Karpas-422 (cell line): ENCODE data around the gene MSH3. TPM values are rescaled to one million over a fixed set of nuclear protein-coding genes. Genes with fewer than 3 reads are reported as not detected.

ENCODE experiments used
- DNase-seq: peaks from one replicate; pipeline ENCODE4 v3.0.0-alpha.2; 2015
- H2AFZ ChIP-seq: fragments of 200-600 bp; sonication (generic); 2 replicates; pipeline ENCODE4 v1.6.1; 2014; ENCODE audit warnings: antibody characterized with exemption, low read length, mixed read lengths
- H3K27ac ChIP-seq: fragments of 200-600 bp; sonication (generic); 2 replicates; pipeline ENCODE4 v1.5.1; 2014; ENCODE audit warnings: mild to moderate bottlenecking, low read length, moderate library complexity
- H3K27me3 ChIP-seq: fragments of 200-600 bp; sonication (generic); 2 replicates; pipeline ENCODE4 v1.6.1; 2014; ENCODE audit warnings: low read length, mixed read lengths
- H3K36me3 ChIP-seq: fragments of 200-600 bp; sonication (generic); 2 replicates; pipeline ENCODE4 v1.6.1; 2014; ENCODE audit warnings: low read length, mixed read lengths; ENCODE audit not compliant: insufficient read depth
- H3K4me1 ChIP-seq: fragments of 200-600 bp; sonication (generic); 2 replicates; pipeline ENCODE4 v1.6.1; 2014; ENCODE audit warnings: mild to moderate bottlenecking, low read length, mixed read lengths
- H3K4me2 ChIP-seq: fragments of 200-600 bp; sonication (generic); 2 replicates; pipeline ENCODE4 v1.6.1; 2014; ENCODE audit warnings: low read length, low read depth, mild to moderate bottlenecking; ENCODE audit not compliant: poor library complexity, severe bottlenecking
- H3K4me3 ChIP-seq: fragments of 200-600 bp; sonication (generic); 2 replicates; pipeline ENCODE4 v1.5.1; 2014; ENCODE audit warnings: mild to moderate bottlenecking, antibody characterized with exemption, low read length, mixed read lengths
- H3K79me2 ChIP-seq: fragments of 200-600 bp; sonication (generic); 2 replicates; pipeline ENCODE4 v1.6.1; 2014; ENCODE audit warnings: mild to moderate bottlenecking, low read length, mixed read lengths
- H3K9ac ChIP-seq: fragments of 200-600 bp; sonication (generic); 2 replicates; pipeline ENCODE4 v1.6.0; 2014; ENCODE audit warnings: low read length
- H3K9me2 ChIP-seq: fragments of 200-600 bp; sonication (generic), shearing (Covaris generic); replicated peaks from 2 replicates; pipeline ENCODE4 v1.6.0; 2014; ENCODE audit warnings: mild to moderate bottlenecking, low read length, moderate library complexity; ENCODE audit not compliant: insufficient read depth
- H3K9me3 ChIP-seq: fragments of 300-700, 200-600 bp; sonication (generic); 2 replicates; pipeline ENCODE4 v1.6.1; 2014; ENCODE audit warnings: low read length, mixed read lengths
- H4K20me1 ChIP-seq: fragments of 200-600 bp; sonication (generic); 2 replicates; pipeline ENCODE4 v1.6.1; 2014; ENCODE audit warnings: mild to moderate bottlenecking, antibody characterized with exemption, low read length, low read depth; ENCODE audit not compliant: insufficient read depth
- total RNA-seq: library from RNA; depleted of rRNA; stranded (reverse); fragments of >200 nt; shearing (Covaris generic); gene quantifications from 2 replicates; pipeline ENCODE4 v1.2.3, GENCODE V29; 2014; ENCODE audit warnings: low replicate concordance

MSH3 gene
- total RNA-seq, 1 experiment from 2014 or later: 24.6 TPM

DNA sequence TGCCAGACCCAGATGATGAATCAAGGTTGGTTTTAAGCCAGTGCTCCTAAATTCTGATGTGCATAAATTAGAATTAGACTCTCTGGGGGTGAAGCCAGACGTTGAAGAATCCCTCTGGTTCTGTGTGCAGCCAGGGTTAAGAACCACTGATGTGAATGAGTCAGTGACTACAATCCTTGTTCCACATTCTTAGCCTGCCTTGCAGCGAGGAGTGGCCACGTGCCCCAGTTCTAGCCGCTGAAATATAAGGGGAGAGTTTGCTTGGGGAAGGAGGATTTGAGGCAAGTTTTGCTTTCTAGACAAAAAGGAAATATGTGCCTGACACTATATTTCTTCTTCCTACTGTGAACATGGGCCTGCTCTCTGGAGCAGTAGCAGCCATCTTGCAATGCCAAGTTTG is 34.2 kb upstream of the MSH3 start:
- no peaks in the 10 kb centered on the region for H3K36me3 ChIP-seq
- H3K79me2 ChIP-seq: no peaks in the 10 kb centered on the region
- no peak for DNase-seq
- H3K4me2 ChIP-seq: no peak overlapping the region
- H4K20me1 ChIP-seq: no peaks in the 10 kb centered on the region
- no peaks in the 10 kb centered on the region for H3K27me3 ChIP-seq
- no peaks in the 10 kb centered on the region for H3K9me2 ChIP-seq
- H3K27ac ChIP-seq: no peak overlapping the region
- H3K9ac ChIP-seq: no peak overlapping the region
- no peak overlapping the region for H2AFZ ChIP-seq
- no peaks in the 10 kb centered on the region for H3K4me1 ChIP-seq
- H3K9me3 ChIP-seq: no peaks in the 10 kb centered on the region
- H3K4me3 ChIP-seq: no peak overlapping the region

GRCh38 chr5:80622756-80623155 is 31.7 kb upstream of the MSH3 start:
- Histone ChIP-seq H3K9me3 (no peaks in the 10 kb centered on the region), H3K27me3 (no peaks in the 10 kb centered on the region), H3K27ac (no peak overlapping the region), H3K36me3 (no peaks in the 10 kb centered on the region), H4K20me1 (no peaks in the 10 kb centered on the region), H2AFZ (no peak overlapping the region), H3K4me1 (no peaks in the 10 kb centered on the region), H3K9me2 (no peaks in the 10 kb centered on the region), H3K4me3 (no peak overlapping the region), H3K9ac (no peak overlapping the region), H3K79me2 (no peaks in the 10 kb centered on the region), H3K4me2 (no peak overlapping the region)
- no peak for DNase-seq

DNA sequence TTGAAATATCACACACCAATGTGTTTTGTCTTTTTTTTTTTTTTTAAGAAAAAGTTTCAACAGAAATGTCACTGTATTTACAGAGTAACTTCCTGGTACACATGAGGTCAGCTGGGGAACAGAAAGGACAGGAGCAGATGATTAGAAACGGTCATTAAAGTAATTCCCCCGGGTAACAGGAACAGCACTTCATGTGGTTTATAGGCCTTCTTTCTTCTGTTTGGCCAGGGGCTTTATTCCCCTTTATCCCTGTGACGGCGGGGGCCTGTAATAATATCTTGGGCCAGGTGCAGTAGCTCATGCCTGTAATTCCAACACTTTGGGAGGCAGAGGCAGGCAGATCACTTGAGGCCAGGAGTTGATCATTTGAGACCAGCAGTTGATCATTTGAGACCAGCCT is 30.5 kb upstream of the MSH3 start:
- H3K9ac ChIP-seq: no peak overlapping the region
- no peak overlapping the region for H3K27ac ChIP-seq
- no peaks in the 10 kb centered on the region for H4K20me1 ChIP-seq
- no peaks in the 10 kb centered on the region; the same call in 1 of the 2 replicates for H3K36me3 ChIP-seq
- no peaks in the 10 kb centered on the region for H3K27me3 ChIP-seq
- H3K4me3 ChIP-seq: no peak overlapping the region
- DNase-seq: no peak
- H3K4me2 ChIP-seq: no peak overlapping the region
- no peaks in the 10 kb centered on the region for H3K79me2 ChIP-seq
- H3K9me3 ChIP-seq: no peaks in the 10 kb centered on the region
- no peaks in the 10 kb centered on the region for H3K9me2 ChIP-seq
- H3K4me1 ChIP-seq: no peaks in the 10 kb centered on the region
- no peak overlapping the region for H2AFZ ChIP-seq

DNA sequence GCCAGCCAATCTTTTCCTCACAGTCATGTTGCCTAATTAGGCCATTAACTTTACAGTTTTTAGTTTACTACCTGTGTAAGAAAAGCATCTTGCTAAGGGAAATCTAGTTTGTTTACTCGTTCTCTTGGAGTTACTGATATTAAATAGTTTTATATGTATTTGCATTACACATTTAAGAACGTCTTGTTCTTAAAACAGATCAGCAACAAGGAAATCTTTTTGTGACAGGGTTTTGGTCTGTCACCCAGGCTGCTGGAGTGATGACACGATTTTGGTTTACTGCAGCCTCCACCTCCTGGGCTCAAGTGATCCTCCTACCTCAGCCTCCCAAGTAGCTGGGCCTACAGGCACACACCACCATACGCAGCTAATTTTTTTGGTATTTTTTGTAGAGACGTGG is 29.2 kb upstream of the MSH3 start:
- peaks cover 8% of the 10 kb centered on the region; the same call in 1 of the 2 replicates for H3K36me3 ChIP-seq
- no peak overlapping the region for H3K27ac ChIP-seq
- no peaks in the 10 kb centered on the region for H3K9me3 ChIP-seq
- H3K9me2 ChIP-seq: no peaks in the 10 kb centered on the region
- no peak overlapping the region for H3K4me3 ChIP-seq
- no peaks in the 10 kb centered on the region for H3K27me3 ChIP-seq
- H3K9ac ChIP-seq: no peak overlapping the region
- H3K4me1 ChIP-seq: peaks cover 4% of the 10 kb centered on the region
- H3K79me2 ChIP-seq: no peaks in the 10 kb centered on the region
- no peak overlapping the region for H3K4me2 ChIP-seq
- DNase-seq: no peak
- no peaks in the 10 kb centered on the region for H4K20me1 ChIP-seq
- no peak overlapping the region for H2AFZ ChIP-seq

DNA sequence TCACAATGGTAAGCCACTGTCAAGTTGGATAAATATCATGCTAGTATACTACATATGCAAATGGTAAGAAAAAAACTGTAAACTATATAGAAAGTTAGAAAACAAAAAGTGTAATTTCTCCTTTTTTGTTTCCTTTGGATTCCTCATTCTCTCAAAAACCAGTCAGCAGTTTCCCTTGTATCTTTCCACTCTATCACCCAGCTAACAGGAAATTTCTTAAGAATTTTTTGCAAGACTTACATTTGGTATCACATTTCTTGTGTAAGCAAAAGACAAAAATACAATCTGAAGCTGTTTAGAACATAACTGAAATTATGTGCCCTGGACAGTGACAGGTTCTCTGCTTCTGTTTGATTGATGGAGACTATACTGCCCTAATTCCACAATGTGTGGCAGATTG is 25.2 kb upstream of the MSH3 start:
- Histone ChIP-seq H3K79me2 (0 out of 2 replicates have a peak, but pooled peaks cover 7% of the 10 kb centered on the region), H2AFZ (no peak overlapping the region), H3K4me2 (no peak overlapping the region), H3K27me3 (no peaks in the 10 kb centered on the region), H3K4me3 (no peak overlapping the region), H3K36me3 (peaks cover 42% of the 10 kb centered on the region), H3K9me2 (no peaks in the 10 kb centered on the region), H3K4me1 (peaks cover 8% of the 10 kb centered on the region), H3K27ac (peak overlapping the region; percentile 2; the same call in 1 of the 2 replicates), H3K9ac (no peak overlapping the region), H3K9me3 (no peaks in the 10 kb centered on the region), H4K20me1 (no peaks in the 10 kb centered on the region)
- no peak for DNase-seq

DNA sequence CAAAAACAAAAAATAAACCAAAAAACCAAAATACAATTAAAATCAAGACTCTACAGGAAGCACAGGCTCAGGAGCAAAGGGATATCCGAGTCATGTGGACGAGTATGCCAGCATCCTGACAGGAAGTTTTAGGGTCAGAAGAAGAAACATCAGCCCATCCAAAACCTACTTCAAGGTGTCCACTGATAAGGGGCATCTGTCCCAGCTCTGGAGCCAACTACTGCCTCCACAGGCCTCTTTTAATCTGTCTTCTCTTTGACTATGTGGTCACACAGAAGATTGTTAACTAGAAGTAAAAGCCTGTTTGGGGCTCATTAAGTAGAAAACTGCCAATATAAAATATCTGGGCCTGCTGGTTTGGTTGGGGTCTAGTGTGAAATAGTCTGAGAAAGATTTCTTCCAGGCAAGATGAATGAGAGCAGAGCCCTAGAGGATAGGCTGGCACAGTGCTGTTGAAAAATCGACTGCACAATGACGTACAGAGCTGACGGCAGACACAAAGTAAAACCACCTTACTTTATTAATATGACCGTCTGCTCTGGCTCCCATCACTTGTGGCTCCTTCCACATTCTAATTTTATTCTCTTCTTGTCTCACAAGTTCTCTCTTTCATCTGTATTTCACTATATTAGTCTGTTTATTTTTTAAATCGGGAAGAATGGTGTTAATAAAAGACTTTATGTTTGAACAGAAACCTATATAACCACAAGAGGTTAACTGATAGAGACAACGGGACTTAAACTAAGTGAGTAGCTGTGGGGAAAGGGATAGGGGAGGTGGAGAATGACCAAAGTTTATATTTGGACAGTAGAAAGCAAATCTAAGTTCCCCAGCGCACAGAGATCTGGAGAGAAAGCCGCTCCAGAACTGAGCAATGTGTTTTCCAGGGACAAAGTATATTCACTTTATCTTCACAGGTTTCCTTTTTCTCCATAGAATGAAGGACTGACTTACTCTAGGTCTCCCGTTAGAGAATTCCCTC is 22.9 kb upstream of the MSH3 start:
- Histone ChIP-seq H3K9me3 (no peaks in the 10 kb centered on the region), H3K4me1 (peaks cover 8% of the 10 kb centered on the region), H3K4me3 (no peak overlapping the region), H3K36me3 (peaks cover 55% of the 10 kb centered on the region), H3K27me3 (no peaks in the 10 kb centered on the region), H3K79me2 (0 out of 2 replicates have a peak, but pooled peaks cover 9% of the 10 kb centered on the region), H3K27ac (no peak overlapping the region), H2AFZ (no peak overlapping the region), H3K4me2 (no peak overlapping the region), H3K9me2 (no peaks in the 10 kb centered on the region), H4K20me1 (no peaks in the 10 kb centered on the region), H3K9ac (no peak overlapping the region)
- no peak for DNase-seq

- Histone ChIP-seq H3K27ac (no peak overlapping the region), H3K4me3 (no peak overlapping the region), H3K4me2 (no peak overlapping the region), H3K9me3 (no peaks in the 10 kb centered on the region), H3K9ac (no peak overlapping the region), H3K4me1 (peaks cover 8% of the 10 kb centered on the region), H3K79me2 (peaks cover 11% of the 10 kb centered on the region; the same call in 1 of the 2 replicates), H2AFZ (no peak overlapping the region), H3K27me3 (no peaks in the 10 kb centered on the region), H3K36me3 (peaks cover 63% of the 10 kb centered on the region), H4K20me1 (no peaks in the 10 kb centered on the region), H3K9me2 (no peaks in the 10 kb centered on the region)
- DNase-seq: no peak
Measured at GRCh38 chr5:80632700-80633099, 21.8 kb upstream of the MSH3 start.

GRCh38 chr5:80634193-80634592 is 20.3 kb upstream of the MSH3 start:
- Histone ChIP-seq H3K27ac (no peak overlapping the region), H3K9ac (no peak overlapping the region), H4K20me1 (no peaks in the 10 kb centered on the region), H3K4me1 (peaks cover 8% of the 10 kb centered on the region), H3K9me3 (no peaks in the 10 kb centered on the region), H3K4me3 (no peak overlapping the region), H3K9me2 (no peaks in the 10 kb centered on the region), H3K79me2 (peaks cover 14% of the 10 kb centered on the region), H3K4me2 (no peak overlapping the region), H3K27me3 (no peaks in the 10 kb centered on the region), H3K36me3 (peaks cover 75% of the 10 kb centered on the region), H2AFZ (no peak overlapping the region)
- no peak for DNase-seq
